Measurements from ENCODE around the gene SLC51B.
"Not testable (repeated sequence)": the region's sequence is repeated elsewhere in the genome, so short reads cannot be mapped to it uniquely, and the experiment has no call there.

SLC51B gene

GRCh38 chr15:65066635-65067316 lies 21.6 kb downstream of the SLC51B start:
- DNase-seq (ENCODE audit: low spot score): no peak

DNA sequence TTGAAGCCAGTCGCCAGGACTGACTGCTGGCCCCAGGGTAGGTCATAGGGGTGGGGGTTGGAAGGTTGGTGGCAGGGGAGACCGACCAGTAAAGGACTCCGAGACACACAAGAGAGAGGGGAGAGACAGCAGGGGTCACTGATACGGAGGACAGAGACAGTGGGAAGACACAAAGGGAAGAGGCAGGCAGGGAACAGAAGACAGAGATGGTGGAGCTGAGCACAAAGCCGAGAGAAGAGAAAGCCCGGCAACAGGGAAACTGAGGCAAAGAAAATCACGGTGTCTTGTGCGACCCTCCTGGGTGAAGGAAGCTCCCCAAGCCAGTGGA lies 22.1 kb downstream of the SLC51B start:
- DNase-seq (ENCODE audit: low spot score): no peak

DNA sequence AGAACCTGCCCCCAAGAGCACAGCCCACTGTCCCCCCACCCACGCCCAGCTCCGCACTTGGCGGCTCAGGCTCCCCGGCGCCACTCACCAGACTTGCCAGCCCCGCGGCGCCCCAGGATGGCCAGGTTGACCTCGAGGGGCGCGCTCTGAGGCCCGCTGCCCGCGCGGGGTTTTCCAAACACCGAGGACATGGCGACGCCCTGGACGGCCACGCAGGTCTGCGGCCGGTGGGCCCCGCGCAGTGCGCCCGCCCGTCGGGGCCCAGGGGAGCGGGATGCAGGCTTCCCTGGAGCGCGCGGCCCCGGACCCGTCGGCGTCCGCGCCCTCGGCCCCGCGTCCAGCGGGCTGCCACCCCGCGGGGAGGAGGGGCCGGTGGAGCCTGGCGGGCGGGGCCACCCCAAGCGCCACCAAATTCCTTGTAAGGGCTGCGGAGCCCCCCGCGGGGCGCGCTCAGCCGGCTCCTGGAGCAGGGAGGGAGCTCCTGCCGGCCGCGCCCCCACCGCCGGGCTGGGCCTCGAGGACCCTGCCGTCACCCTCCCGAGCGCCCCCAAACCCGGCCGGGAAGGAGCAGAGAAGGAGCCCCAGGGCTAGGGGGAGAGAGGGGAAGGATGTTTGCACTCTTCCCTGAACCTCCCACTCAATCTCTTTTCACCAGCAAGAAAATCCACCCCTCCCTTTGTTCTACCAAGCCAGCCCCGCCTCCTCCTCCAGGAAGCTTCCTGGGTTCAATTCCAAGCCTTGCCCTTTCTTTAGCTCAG lies 22.6 kb downstream of the SLC51B start, which contains the start of gene RASL12:
Gene RASL12 (minus strand): TSS at position 347 of the 758 bp plus-strand sequence. CDS start 156 bp downstream, at position 191.
- no peak for DNase-seq (ENCODE audit: low spot score)

DNA sequence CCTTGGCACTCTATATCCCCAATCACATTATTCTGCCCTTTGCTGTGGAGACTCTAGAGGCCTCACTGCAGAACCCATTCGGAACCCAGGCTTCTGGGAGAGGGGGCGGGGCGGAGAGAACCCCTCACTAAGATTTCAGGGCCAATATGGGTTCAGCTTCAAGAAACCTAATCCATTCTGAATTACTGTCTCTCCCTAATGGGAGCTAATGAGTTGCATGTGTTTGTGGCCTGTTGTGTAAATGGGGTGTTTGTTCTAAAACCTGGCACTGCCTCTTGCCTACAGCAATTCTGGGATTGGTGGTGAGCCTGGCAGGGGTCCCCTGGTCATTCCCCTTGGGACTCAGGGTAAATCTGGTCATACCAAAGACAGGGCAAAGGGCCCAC lies 23.2 kb downstream of the SLC51B start:
- DNase-seq (ENCODE audit: low spot score): no peak

DNA sequence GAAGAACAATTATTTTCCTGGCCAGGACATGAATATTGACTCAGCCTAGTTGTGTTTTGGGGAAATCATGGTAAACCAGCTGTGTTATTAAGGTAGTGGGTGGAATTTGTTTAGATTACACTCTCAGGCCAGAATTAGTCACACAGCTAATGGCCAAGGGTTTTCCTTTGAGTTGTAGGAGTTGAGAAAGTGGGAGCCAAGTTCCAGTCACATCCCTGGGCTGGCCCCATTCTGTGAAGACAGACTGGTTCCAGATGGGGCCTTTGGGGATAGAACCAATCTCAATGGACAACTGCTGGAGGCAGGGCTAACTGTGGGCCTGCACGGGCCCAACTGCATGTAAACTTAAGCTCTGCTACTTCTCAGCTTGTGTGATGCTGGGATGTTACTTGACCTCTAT lies 24.0 kb downstream of the SLC51B start:
- DNase-seq (ENCODE audit: low spot score): peak; percentile 91

- DNase-seq (ENCODE audit: low spot score): no peak
Observed at GRCh38 chr15:65069779-65070546, 24.8 kb downstream of the SLC51B start.

DNA sequence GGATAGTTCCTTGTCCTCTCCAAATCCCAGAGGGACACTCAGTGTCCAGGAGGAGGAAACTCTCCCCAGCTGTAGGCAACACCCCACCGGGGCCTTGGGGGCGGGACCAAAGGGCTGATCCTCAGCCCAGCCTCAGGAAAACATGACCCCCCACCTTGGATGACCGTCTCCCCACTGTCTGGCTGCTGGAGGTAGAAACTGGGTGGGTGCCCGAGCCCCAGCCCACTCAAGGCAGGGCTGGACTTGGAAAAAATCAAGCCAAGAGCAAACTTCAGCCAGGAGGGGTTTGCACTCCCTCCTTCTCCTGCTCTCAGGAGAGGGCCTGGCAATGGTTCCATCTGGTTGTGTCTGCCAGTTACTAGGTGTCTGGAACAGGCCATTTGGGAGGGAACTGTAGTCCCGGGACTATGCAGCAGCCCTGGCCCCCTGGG lies 26.2 kb downstream of the SLC51B start:
- DNase-seq (ENCODE audit: low spot score): no peak

DNA sequence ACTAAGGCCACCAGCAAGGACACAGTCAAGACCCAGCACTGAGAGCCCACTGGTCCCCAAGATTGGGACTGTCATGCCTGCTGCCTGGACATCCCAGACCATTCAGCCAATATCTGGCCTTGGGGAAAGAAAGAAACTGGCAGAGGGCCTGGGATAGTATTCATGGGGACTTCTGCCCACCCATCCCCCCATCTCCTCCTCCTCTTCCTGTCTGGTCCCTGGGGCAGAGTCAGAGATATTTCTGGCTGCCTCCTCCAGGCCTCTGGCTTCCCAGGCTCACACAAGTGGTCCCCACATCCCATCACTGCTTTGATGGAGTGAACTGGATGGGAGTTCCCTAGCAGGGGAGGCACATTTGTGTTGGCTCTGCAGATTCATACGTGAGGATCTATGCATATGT lies 26.8 kb downstream of the SLC51B start:
- DNase-seq (ENCODE audit: low spot score): no peak

DNA sequence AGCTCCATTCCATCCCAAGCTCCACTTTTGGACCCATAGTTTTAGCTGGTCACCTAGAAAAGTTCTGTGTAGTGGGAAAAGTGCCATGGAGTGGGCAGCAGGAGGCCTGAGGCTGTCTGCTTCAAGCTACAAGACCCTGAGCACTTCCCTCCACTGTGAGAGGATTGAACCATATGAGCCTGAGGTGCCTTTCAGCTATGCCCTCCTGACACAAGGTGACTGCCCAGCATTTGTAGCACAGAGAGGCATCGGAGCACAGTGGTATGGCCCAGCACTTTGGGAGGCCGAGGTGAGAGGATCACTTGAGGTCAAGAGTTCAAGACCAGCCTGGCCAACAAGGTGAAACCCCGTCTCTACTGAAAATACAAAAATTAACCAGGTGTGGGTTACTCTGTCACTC lies 27.4 kb downstream of the SLC51B start:
- DNase-seq (ENCODE audit: low spot score): no peak

DNA sequence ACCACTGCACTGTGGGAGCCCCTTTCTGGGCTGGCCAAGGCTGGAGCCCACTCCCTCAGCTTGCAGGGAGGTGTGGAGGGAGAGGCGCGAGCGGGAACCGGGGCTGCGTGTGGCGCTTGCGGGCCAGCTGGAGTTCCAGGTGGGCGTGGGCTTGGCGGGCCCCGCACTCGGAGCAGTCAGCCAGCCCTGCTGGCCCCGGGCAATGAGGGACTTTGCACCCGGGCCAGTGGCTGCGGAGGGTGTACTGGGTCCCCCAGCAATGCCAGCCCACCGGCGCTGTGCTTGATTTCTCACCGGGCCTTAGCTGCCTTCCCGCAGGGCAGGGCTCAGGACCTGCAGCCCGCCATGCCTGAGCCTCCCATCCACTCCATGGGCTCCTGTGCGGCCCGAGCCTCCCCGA lies 29.8 kb downstream of the SLC51B start:
- not testable (repeated sequence) for DNase-seq (ENCODE audit: low spot score)

DNA sequence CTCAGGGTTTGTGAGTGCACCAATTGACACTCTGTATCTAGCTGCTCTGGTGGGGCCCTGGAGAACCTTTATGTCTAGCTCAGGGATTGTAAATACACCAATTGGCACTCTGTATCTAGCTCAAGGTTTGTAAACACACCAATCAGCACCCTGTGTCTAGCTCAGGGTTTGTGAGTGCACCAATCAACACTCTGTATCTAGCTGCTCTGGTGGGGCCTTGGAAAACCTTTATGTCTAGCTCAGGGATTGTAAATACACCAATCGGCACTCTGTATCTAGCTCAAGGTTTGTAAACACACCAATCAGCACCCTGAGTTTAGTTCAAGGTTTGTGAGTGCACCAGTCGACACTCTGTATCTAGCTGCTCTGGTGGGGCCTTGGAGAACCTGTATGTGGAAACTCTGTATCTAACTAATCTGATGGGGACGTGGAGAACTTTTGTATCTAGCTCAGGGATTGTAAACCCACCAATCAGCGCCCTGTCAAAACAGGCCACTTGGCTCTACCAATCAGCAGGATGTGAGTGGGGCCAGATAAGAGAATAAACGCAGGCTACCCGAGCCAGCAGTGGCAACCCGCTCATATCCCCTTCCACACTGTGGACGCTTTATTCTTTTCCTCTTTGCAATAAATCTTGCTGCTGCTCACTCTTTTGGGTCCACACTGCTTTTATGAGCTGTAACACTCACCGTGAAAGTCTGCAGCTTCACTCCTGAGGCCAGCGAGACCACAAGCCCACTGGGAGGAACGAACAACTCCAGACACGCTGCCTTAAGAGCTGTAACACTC lies 30.6 kb downstream of the SLC51B start:
- not testable (repeated sequence) for DNase-seq (ENCODE audit: low spot score)

DNA sequence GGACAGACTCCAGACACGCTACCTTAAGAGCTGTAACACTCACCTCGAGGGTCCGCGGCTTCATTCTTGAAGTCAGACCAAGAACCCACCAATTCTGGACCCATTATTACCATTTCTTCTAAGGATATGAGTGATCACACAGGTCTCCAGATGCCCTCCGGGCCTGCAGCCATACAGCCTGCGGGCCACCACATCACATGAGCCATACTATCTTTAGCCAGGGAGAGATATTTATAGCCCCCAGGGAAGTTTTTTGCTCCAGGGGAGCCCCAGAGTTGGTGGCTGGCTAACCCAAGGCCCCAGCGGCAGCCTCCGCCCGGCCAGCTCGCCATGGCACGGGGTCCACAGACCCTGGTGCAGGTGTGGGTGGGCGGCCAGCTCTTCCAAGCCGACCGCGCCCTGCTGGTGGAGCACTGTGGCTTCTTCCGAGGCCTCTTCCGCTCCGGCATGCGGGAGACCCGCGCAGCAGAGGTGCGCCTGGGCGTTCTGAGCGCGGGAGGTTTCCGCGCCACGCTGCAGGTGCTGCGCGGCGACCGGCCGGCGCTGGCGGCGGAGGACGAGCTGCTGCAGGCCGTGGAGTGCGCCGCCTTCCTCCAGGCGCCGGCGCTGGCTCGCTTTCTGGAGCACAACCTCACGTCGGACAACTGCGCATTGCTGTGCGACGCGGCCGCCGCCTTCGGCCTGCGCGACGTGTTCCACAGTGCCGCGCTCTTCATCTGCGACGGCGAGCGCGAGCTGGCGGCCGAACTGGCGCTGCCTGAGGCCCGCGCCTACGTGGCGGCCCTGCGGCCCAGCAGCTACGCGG lies 31.5 kb downstream of the SLC51B start, which contains the start of gene KBTBD13:
Gene KBTBD13 (plus strand): TSS at position 261 of the 805 bp plus-strand sequence. CDS start 70 bp downstream, at position 331.
- no peak for DNase-seq (ENCODE audit: low spot score)

- no peak for DNase-seq (ENCODE audit: low spot score)
Observed at GRCh38 chr15:65077291-65077980, 32.2 kb downstream of the SLC51B start.

DNA sequence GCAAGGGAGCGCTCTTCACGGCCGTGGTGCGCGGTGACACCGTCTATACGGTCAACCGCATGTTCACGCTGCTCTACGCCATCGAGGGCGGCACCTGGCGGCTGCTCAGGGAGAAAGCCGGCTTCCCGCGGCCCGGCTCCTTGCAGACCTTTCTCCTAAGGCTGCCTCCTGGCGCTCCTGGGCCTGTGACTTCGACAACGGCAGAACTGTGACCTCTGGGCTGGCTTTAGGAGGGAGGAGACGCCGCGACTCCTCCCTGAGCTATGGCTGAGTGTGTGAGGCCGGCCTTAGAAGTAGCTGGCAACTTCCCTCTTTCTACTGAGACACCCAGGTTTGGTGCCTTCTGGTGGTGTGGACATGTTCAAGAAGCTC lies 32.8 kb downstream of the SLC51B start:
- DNase-seq (ENCODE audit: low spot score): no peak

DNA sequence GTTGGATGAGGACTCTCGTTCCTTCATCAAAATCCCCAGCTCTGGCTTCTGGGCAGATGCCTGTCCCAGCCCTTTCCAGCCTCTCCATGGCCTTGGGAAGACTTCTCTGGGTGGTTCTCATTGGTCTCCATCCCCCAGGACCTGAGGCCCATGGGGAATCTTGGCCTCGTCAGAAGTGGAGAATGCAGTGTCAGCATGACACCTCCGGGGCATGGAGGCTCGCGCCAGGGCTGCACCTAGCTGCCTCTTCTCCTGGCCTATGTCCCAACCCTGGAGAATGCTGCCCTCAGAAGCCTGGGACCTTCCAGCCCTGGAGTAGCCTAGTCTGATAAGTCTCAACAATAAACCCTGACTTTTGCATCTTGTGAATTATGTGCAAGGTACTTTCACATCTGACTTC lies 34.4 kb downstream of the SLC51B start:
- no peak for DNase-seq (ENCODE audit: low spot score)

DNA sequence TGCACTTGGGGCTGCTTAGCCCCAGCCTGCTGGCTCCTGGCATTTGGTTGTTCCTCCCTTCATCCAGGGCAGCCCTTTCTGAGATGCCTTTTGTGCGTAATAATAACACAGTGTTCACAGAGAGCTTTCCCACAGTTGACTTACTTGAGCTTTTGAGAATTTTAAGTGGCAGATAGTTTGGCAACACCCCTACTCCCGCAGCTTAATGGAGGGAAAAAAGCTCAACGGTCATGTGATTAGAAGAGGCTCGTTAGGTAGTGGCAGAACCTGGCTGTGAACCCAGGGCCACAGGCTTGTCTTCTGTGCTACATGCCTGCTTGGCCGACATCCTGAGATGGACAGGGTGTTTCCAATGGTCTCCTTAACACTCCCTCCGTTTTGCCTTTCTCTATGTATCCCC lies 36.1 kb downstream of the SLC51B start:
- DNase-seq (ENCODE audit: low spot score): no peak

GRCh38 chr15:65081758-65082157 lies 36.6 kb downstream of the SLC51B start:
- DNase-seq (ENCODE audit: low spot score): no peak

DNA sequence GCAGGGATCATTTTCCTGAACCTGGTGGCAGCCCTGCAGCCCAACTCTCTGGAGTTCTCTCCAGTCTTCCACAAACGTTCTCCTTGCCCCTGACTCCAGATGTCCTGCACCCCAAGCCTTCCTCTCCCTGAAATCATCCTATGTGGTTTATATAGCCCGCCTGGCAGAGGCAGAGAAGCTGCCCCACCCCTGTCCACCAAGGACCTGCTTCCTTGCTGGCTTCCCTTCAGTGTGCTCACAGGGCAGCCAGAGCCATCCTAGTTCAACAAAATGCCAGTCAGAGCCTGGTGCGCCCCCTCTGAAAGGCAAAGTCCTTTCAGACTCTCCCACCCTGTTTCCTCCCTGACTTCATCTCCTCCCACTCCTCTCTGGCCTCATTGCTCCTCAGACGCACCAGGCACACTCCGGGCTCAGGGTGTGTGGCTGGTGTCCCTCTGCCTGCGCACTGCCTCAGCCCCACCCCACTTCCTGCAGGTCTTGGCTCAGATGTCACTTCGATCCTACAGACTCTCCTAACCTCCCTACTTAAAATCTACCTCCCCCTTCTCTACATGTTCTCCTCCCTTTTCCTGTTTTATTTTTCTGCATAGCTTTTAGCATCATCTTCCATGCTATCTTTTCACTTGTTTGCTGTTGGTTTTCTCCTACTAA lies 37.2 kb downstream of the SLC51B start:
- no peak for DNase-seq (ENCODE audit: low spot score)

DNA sequence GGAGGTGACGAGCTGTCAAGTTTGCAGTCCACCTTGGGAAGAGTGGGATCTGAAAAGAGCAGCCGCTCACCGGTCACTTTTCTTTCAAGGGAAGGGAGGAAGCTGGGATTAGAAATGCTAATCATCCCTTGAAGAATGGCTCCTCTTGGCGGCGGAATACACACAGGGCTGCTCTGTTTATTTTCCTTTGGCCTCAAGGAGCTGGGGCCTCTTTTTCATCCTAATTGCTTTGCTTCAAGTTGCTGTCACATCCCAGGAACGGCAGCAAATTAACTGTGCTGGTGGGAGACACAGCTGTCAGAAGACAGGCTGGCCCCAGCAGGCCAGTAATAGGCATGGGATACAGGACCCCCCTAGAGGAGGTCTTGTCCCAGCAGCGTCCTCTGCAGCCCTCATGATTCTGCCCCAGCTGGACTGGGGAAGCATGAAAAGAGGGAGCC lies 38.1 kb downstream of the SLC51B start:
- peak; percentile 72 for DNase-seq (ENCODE audit: low spot score)
